Muscle layer of duodenum (tissue), 2 donors: ENCODE data around the gene PPP1R1C.

Experiments used
- H3K27ac ChIP-seq: one replicate; pipeline ENCODE4 v1.7.0; 2013; ENCODE audit warnings: mild to moderate bottlenecking, low read length
- H3K27me3 ChIP-seq: one replicate; pipeline ENCODE4 v1.7.0; 2013; ENCODE audit warnings: low read depth, mild to moderate bottlenecking, control low read depth, low read length
- H3K36me3 ChIP-seq, 2 donors: one replicate each; pipeline ENCODE4 v1.7.0; 2013; ENCODE audit warnings: low read length in 2 of 2, control low read depth in 1 of 2, mild to moderate bottlenecking in 1 of 2; ENCODE audit not compliant: insufficient read depth in 2 of 2, control insufficient read depth in 1 of 2
- H3K4me1 ChIP-seq, 2 donors: one replicate each; pipeline ENCODE4 v1.7.0; 2013; ENCODE audit warnings: low read length in 2 of 2, mild to moderate bottlenecking in 2 of 2, control low read depth in 1 of 2, moderate library complexity in 1 of 2; ENCODE audit not compliant: insufficient read depth in 2 of 2, control insufficient read depth in 1 of 2
- H3K4me3 ChIP-seq, 2 donors: one replicate each; pipeline ENCODE4 v1.7.0; 2013; ENCODE audit warnings: low read length in 2 of 2, low read depth in 1 of 2, mild to moderate bottlenecking in 1 of 2
- H3K9me3 ChIP-seq, 2 donors: one replicate each; pipeline ENCODE4 v1.7.0; 2013; ENCODE audit warnings: low read length in 2 of 2, control low read depth in 1 of 2, mild to moderate bottlenecking in 1 of 2; ENCODE audit not compliant: control insufficient read depth in 1 of 2
- donor health status: healthy.

PPP1R1C gene

GRCh38 chr2:182068811-182069210, 83.2 kb downstream of the PPP1R1C start:
- peaks cover 0 to 11% of the 10 kb centered on the region in 2 donors for H3K4me1 ChIP-seq
- no peaks in the 10 kb centered on the region for H3K9me3 ChIP-seq
- H3K27me3 ChIP-seq: no peaks in the 10 kb centered on the region
- H3K36me3 ChIP-seq: no peaks in the 10 kb centered on the region
- H3K27ac ChIP-seq: no peak overlapping the region
- no peak overlapping the region for H3K4me3 ChIP-seq

DNA sequence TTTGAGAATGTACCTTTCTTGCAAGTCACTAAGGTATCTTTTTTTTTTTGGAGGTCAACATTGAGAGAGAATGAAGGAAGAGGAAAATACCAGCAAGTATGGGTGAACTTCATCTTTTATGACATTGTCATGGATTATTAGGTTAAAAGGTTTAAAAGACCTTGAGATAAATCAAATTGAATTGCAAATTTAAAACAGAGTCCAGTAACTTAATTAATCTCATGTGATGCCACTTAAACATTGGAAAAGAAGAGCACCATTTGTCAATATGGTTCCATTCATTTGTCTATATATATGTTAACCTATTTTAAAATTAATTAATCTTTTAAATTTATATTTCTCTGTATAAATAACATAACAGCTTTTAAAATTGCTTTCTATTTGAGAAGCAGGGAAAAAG, 83.8 kb downstream of the PPP1R1C start:
- Histone ChIP-seq H3K27ac (no peak overlapping the region), H3K27me3 (no peaks in the 10 kb centered on the region), H3K9me3 (no peaks in the 10 kb centered on the region), H3K4me3 (no peak overlapping the region), H3K36me3 (no peaks in the 10 kb centered on the region), H3K4me1 (peaks cover 0 to 10% of the 10 kb centered on the region in 2 donors)

DNA sequence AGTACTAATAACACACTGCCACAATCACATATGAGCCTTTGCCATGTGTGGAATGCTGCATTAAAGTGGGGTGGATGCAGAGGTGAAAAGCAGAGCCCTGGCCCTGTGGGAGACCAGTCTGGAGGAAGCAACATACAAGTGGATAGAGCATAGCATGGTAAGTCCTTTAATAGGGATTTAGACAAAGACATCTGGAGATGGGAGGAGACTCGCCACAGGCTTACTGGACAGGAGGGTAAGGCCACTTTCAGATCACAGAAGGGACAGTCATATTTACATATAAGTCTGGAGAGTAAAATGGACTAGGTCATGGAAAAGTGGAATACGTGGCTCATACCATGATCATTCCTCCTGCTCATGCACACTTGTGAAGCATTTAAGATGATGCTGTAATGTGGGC, 84.3 kb downstream of the PPP1R1C start:
- no peaks in the 10 kb centered on the region for H3K9me3 ChIP-seq
- no peak overlapping the region for H3K4me3 ChIP-seq
- H3K36me3 ChIP-seq: no peaks in the 10 kb centered on the region
- H3K27me3 ChIP-seq: no peaks in the 10 kb centered on the region
- H3K4me1 ChIP-seq: peaks cover 0 to 5% of the 10 kb centered on the region in 2 donors
- H3K27ac ChIP-seq: no peak overlapping the region

- H3K27ac ChIP-seq: no peak overlapping the region
- no peak overlapping the region for H3K4me3 ChIP-seq
- no peaks in the 10 kb centered on the region for H3K36me3 ChIP-seq
- H3K27me3 ChIP-seq: no peaks in the 10 kb centered on the region
- H3K4me1 ChIP-seq: peaks cover 0 to 4% of the 10 kb centered on the region in 2 donors
- H3K9me3 ChIP-seq: no peaks in the 10 kb centered on the region
Observed at GRCh38 chr2:182070736-182071135, 85.1 kb downstream of the PPP1R1C start.

GRCh38 chr2:182072861-182073260, 87.2 kb downstream of the PPP1R1C start:
- no peak overlapping the region for H3K27ac ChIP-seq
- H3K27me3 ChIP-seq: no peaks in the 10 kb centered on the region
- no peaks in the 10 kb centered on the region for H3K36me3 ChIP-seq
- no peak overlapping the region for H3K4me3 ChIP-seq
- no peaks in the 10 kb centered on the region for H3K4me1 ChIP-seq
- H3K9me3 ChIP-seq: no peaks in the 10 kb centered on the region

DNA sequence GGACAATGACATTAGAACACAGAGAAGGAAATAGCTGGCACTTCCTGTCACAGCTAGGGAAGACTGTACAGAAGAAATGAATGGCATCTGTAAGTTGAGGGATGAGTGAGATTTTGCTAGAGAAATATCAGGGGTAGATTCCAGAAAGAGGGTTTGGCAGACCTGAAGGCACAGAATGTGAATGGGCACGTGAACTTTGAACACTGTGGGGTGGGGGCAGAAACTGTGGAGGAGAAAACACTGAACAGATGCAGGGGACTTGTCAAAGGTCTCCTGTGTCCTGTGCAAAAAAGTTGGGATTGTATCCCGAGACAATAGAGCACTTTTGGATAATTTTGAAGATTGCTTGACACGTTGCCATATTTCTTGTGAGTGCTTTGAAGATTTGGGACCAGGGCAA, 88.0 kb downstream of the PPP1R1C start:
- H3K4me1 ChIP-seq: no peaks in the 10 kb centered on the region
- H3K9me3 ChIP-seq: no peaks in the 10 kb centered on the region
- H3K4me3 ChIP-seq: no peak overlapping the region
- H3K36me3 ChIP-seq: no peaks in the 10 kb centered on the region
- no peak overlapping the region for H3K27ac ChIP-seq
- H3K27me3 ChIP-seq: no peaks in the 10 kb centered on the region

DNA sequence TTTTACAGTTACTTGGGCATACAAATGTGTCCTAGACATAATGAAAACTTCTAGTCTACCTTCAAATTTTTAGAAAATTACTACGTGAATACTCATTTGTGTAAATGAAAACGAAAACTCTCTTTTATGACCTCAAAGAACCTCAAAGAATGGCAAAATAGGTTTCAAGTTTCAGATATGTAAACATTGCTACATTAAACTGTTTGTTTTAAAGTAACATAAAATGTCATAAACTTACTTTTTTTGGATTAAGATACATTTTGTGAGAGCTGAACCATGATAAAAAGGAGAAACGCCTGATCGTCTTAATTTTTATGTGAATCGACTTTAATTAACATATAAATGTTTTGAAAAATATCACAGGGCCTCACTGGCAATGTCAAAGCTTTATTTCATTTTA, 91.4 kb downstream of the PPP1R1C start:
- H3K4me1 ChIP-seq: no peaks in the 10 kb centered on the region
- no peak overlapping the region for H3K4me3 ChIP-seq
- H3K9me3 ChIP-seq: no peaks in the 10 kb centered on the region
- H3K27ac ChIP-seq: no peak overlapping the region
- no peaks in the 10 kb centered on the region for H3K27me3 ChIP-seq
- H3K36me3 ChIP-seq: no peaks in the 10 kb centered on the region

GRCh38 chr2:182077448-182078142, 91.9 kb downstream of the PPP1R1C start:
- Histone ChIP-seq H3K4me3 (no peak overlapping the region), H3K27ac (no peak overlapping the region), H3K9me3 (no peaks in the 10 kb centered on the region), H3K36me3 (no peaks in the 10 kb centered on the region), H3K4me1 (no peaks in the 10 kb centered on the region), H3K27me3 (no peaks in the 10 kb centered on the region)

DNA sequence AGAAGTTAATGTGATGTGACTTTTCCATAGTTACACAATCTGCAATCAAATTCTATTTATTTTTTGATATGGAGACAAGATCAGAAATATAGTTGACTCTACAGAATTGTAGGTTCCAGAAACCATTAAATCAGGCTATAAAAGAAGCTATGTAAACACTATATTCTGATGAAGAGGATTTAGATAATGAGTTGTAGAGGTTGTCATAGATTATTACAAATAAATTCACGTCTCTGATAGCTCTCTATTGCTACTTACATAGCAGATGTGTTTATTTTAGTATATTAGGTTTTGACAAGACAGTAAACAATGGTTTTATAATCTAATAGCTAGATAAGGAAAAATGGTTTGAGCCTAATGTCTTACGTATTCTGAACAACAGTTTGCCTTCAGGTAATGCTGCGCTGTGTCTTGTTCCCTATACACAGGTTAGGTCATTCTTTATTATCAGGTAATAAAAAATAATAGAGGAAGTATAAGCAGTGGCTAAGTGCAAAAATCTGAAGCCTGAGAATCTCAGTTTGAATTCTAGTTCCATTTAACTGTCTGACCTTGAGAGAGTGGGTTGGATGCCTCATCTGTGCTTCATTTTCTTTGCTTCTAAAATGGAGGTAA, 93.4 kb downstream of the PPP1R1C start:
- H3K4me1 ChIP-seq: no peaks in the 10 kb centered on the region
- no peaks in the 10 kb centered on the region for H3K9me3 ChIP-seq
- H3K36me3 ChIP-seq: no peaks in the 10 kb centered on the region
- no peak overlapping the region for H3K27ac ChIP-seq
- no peaks in the 10 kb centered on the region for H3K27me3 ChIP-seq
- no peak overlapping the region for H3K4me3 ChIP-seq

- H3K27ac ChIP-seq: no peak overlapping the region
- H3K4me1 ChIP-seq: no peaks in the 10 kb centered on the region
- H3K4me3 ChIP-seq: no peak overlapping the region
- no peaks in the 10 kb centered on the region for H3K27me3 ChIP-seq
- no peaks in the 10 kb centered on the region for H3K9me3 ChIP-seq
- no peaks in the 10 kb centered on the region for H3K36me3 ChIP-seq
Observed at GRCh38 chr2:182080493-182080892, 94.8 kb downstream of the PPP1R1C start.

- H3K27me3 ChIP-seq: no peaks in the 10 kb centered on the region
- H3K27ac ChIP-seq: no peak overlapping the region
- no peaks in the 10 kb centered on the region for H3K36me3 ChIP-seq
- H3K4me1 ChIP-seq: no peaks in the 10 kb centered on the region
- no peaks in the 10 kb centered on the region for H3K9me3 ChIP-seq
- H3K4me3 ChIP-seq: no peak overlapping the region
Observed at GRCh38 chr2:182081602-182082260, 96.1 kb downstream of the PPP1R1C start.
